DOHH2 (cell line): Measurements from ENCODE around the gene LARP6.

Experiments used
- H3F3A ChIP-seq: fragments of 200-600 bp; sonication (generic), shearing (Covaris generic); 2 replicates; pipeline ENCODE4 v1.6.0; 2016; ENCODE audit warnings: antibody characterized with exemption, mild to moderate bottlenecking; ENCODE audit not compliant: control insufficient read depth, insufficient read depth
- H3K27ac ChIP-seq: fragments of 200-600 bp; sonication (generic); 2 replicates; pipeline ENCODE4 v1.5.1; 2014; ENCODE audit warnings: low read depth, mild to moderate bottlenecking, low read length, moderate library complexity
- H3K27me3 ChIP-seq: fragments of 200-600 bp; sonication (generic); 2 replicates; pipeline ENCODE4 v1.6.1; 2014; ENCODE audit warnings: mild to moderate bottlenecking, low read length, mixed read lengths; ENCODE audit not compliant: control insufficient read depth
- H3K36me3 ChIP-seq: fragments of 200-600 bp; sonication (generic); 2 replicates; pipeline ENCODE4 v1.6.1; 2014; ENCODE audit warnings: mild to moderate bottlenecking, low read length, moderate library complexity, mixed read lengths; ENCODE audit not compliant: control insufficient read depth
- H3K4me1 ChIP-seq: fragments of 200-600 bp; sonication (generic); 2 replicates; pipeline ENCODE4 v1.6.1; 2014; ENCODE audit warnings: mild to moderate bottlenecking, low read length, mixed read lengths; ENCODE audit not compliant: control insufficient read depth
- H3K4me2 ChIP-seq: fragments of 200-600 bp; sonication (generic); 2 replicates; pipeline ENCODE4 v1.6.0; 2014; ENCODE audit warnings: mild to moderate bottlenecking, low read length, moderate library complexity
- H3K4me3 ChIP-seq: fragments of 200-600 bp; sonication (generic); 2 replicates; pipeline ENCODE4 v1.5.1; 2014; ENCODE audit warnings: mild to moderate bottlenecking, low read length, mixed read lengths
- H3K79me2 ChIP-seq: fragments of 200-600 bp; sonication (generic); 2 replicates; pipeline ENCODE4 v1.6.1; 2014; ENCODE audit warnings: mild to moderate bottlenecking, low read length, mixed read lengths; ENCODE audit not compliant: control insufficient read depth
- H3K9me2 ChIP-seq: fragments of 200-600 bp; sonication (generic); replicated peaks from 2 replicates; pipeline ENCODE4 v1.6.1; 2014; ENCODE audit warnings: mild to moderate bottlenecking, low read length, mixed read lengths; ENCODE audit not compliant: control insufficient read depth
- H3K9me3 ChIP-seq: fragments of 200-600 bp; sonication (generic); 2 replicates; pipeline ENCODE4 v1.6.1; 2014; ENCODE audit warnings: antibody characterized with exemption, low read length, mixed read lengths; ENCODE audit not compliant: control insufficient read depth, insufficient read depth
- H4K20me1 ChIP-seq: fragments of 200-600 bp; sonication (generic); 2 replicates; pipeline ENCODE4 v1.6.0; 2014; ENCODE audit warnings: low read depth, mild to moderate bottlenecking, antibody characterized with exemption, low read length, moderate library complexity; ENCODE audit not compliant: control insufficient read depth, insufficient read depth
- CTCF ChIP-seq: fragments of 200-600 bp; sonication (generic); IDR thresholded peaks from one replicate; pipeline ENCODE4 v1.5.1; 2014; ENCODE audit warnings: antibody characterized with exemption, mild to moderate bottlenecking, low read depth, low read length; ENCODE audit not compliant: poor library complexity, severe bottlenecking
- EZH2phosphoT487 ChIP-seq: fragments of 200-600 bp; sonication (generic); IDR thresholded peaks from 2 replicates; pipeline ENCODE4 v1.6.1; 2017; ENCODE audit warnings: borderline replicate concordance, mild to moderate bottlenecking, antibody characterized with exemption, low read length, moderate library complexity, mixed read lengths

Gene LARP6

GRCh38 chr15:70832176-70832575 lies 21.8 kb downstream of the LARP6 start:
- TF ChIP-seq CTCF (no peak), EZH2phosphoT487 (no peak)
- no peaks in the 10 kb centered on the region for H3K9me3 ChIP-seq
- H3K4me2 ChIP-seq = no peak overlapping the region
- no peaks in the 10 kb centered on the region for H3K4me1 ChIP-seq
- H3K36me3 ChIP-seq = no peaks in the 10 kb centered on the region
- no peaks in the 10 kb centered on the region for H4K20me1 ChIP-seq
- no peaks in the 10 kb centered on the region for H3K9me2 ChIP-seq
- no peak overlapping the region for H3K4me3 ChIP-seq
- peaks cover 3% of the 10 kb centered on the region; the same call in 1 of the 2 replicates for H3K27me3 ChIP-seq
- no peaks in the 10 kb centered on the region for H3F3A ChIP-seq
- H3K79me2 ChIP-seq = no peaks in the 10 kb centered on the region
- no peak overlapping the region for H3K27ac ChIP-seq

- Histone ChIP-seq H3K9me2 (no peaks in the 10 kb centered on the region), H3K4me3 (no peak overlapping the region), H3K4me2 (no peak overlapping the region), H3K27ac (no peak overlapping the region), H3F3A (no peaks in the 10 kb centered on the region), H3K9me3 (no peaks in the 10 kb centered on the region), H3K36me3 (no peaks in the 10 kb centered on the region), H3K4me1 (no peaks in the 10 kb centered on the region), H3K27me3 (peaks cover 3% of the 10 kb centered on the region; the same call in 1 of the 2 replicates), H4K20me1 (no peaks in the 10 kb centered on the region), H3K79me2 (no peaks in the 10 kb centered on the region)
- TF ChIP-seq CTCF (no peak), EZH2phosphoT487 (no peak)
Observed at GRCh38 chr15:70831094-70831911, 22.7 kb downstream of the LARP6 start.

- Histone ChIP-seq H3F3A (no peaks in the 10 kb centered on the region), H3K9me3 (no peaks in the 10 kb centered on the region), H3K79me2 (no peaks in the 10 kb centered on the region), H3K4me2 (no peak overlapping the region), H3K4me3 (no peak overlapping the region), H3K27ac (no peak overlapping the region), H4K20me1 (no peaks in the 10 kb centered on the region), H3K27me3 (peaks cover 3% of the 10 kb centered on the region; the same call in 1 of the 2 replicates), H3K4me1 (no peaks in the 10 kb centered on the region), H3K36me3 (no peaks in the 10 kb centered on the region), H3K9me2 (no peaks in the 10 kb centered on the region)
- TF ChIP-seq CTCF = no peak
- no peak for TF ChIP-seq EZH2phosphoT487
Observed at GRCh38 chr15:70830615-70831014, 23.3 kb downstream of the LARP6 start.
